ENCODE data around the gene POLR3E. TPM values are rescaled to one million over a fixed set of nuclear protein-coding genes. Genes with fewer than 3 reads are reported as not detected.

Gene POLR3E
- total and polyA plus RNA-seq, 4 experiments from 2014 or later = 10.0 to 94.0 (median 52.2) TPM

DNA sequence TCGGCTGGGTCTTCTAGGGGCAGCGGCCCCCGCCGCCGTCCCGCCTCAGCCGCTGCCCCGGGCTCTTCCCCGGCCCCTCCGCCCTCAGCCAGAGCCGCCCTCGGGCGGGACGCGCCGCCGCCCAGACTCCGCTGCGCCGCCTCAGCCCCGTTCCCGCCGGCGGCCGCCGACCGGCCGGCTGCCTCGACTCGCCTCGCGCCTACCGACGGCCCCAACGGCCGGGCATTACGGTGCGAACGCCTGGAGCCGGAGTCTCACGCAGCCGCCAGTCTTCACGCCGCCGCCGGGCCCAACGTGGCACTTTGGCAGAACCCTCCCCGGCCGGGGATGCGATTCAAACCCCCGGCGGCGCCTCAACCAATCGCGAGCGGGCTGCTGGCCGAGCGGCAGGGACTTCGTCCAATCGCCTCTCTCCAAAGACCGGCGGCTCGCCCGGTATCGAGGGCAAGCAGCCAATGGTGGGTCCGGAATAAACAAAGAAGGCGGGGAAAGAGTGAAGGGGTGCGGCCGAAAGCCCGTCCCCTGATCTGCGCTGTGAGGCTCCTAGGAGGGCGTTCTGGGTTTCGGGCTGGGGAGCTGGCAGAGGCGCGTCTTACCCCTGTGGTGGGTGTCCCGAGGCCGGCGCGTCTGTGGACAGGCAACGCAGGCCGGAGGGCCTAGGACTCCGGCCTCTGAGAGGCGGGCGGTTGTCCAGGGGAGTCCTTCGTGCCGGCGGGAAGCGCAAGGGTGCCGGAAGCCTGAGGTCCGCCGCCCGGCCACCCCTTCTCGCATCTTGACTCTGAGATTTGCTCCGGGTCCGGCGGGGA lies 77.3 kb downstream of the POLR3E start, which contains the start of gene CDR2:
Gene CDR2 (minus strand): TSS at position 309 of the 806 bp plus-strand sequence. CDS start 310 bp downstream, outside the sequence.
- Histone ChIP-seq H3K4me3 (ENCODE audit: low read length in 2 of 2) (peak within 1 kb of the TSS; percentile 86 to 87), H3K27me3 (ENCODE audit: insufficient read depth, low read length) (no peaks in the 10 kb centered on the region), H3K4me1 (ENCODE audit: insufficient read depth, low read length) (peaks cover 41% of the 10 kb centered on the region), H3K36me3 (ENCODE audit: insufficient read depth, low read length) (no peaks in the 10 kb centered on the region), H3K27ac (ENCODE audit: low read depth, low read length) (peak within 1 kb of the TSS; percentile 78), H3K9me3 (ENCODE audit: control insufficient read depth in 1 of 2, low read length in 2 of 2) (no peaks in the 10 kb centered on the region)
- Mint-ChIP-seq H3K4me3 (peak within 1 kb of the TSS; percentile 94 to 99 (median 98)), H3K27me3 (no peaks in the 10 kb centered on the region), H3K4me1 (peaks cover 25 to 56% (median 39%) of the 10 kb centered on the region in 4 donors), H3K36me3 (peaks cover 11 to 31% of the 10 kb centered on the region in 2 donors), H3K9me3 (no peaks in the 10 kb centered on the region), H3K27ac (peak within 1 kb of the TSS; percentile 91 to 97 (median 94))
- POLR2A ChIA-PET (ENCODE audit: partially characterized antibody) = interaction anchor here (0.7 to 12.1 kb wide), 20 partner anchors 7 to 555 kb away, joined by 3 to 449 read pairs (median 4); partner anchors contain the start of gene UQCRC2
- DNase-seq = peak; percentile 98 to 99 (median 98)
- CTCF ChIA-PET (ENCODE audit: partially characterized antibody) = interaction anchor here (1.0 to 2.6 kb wide), 7 partner anchors 13 to 74 kb away, joined by 4 to 11 read pairs (median 4); no protein-coding TSS in a partner anchor
- intact Hi-C loops (cut with micrococcal nuclease) = loop anchor here (1.0 to 5.0 kb wide), 5 partner anchors 16 to 422 kb away; partner anchors contain the start of gene UQCRC2

GRCh38 chr16:22375117-22375962 lies 78.1 kb downstream of the POLR3E start:
- Histone ChIP-seq H3K27ac (ENCODE audit: low read depth, low read length) (peak overlapping the region; percentile 78), H3K4me3 (ENCODE audit: low read length in 2 of 2) (peak overlapping the region; percentile 53 to 86), H3K9me3 (ENCODE audit: control insufficient read depth in 1 of 2, low read length in 2 of 2) (no peaks in the 10 kb centered on the region), H3K4me1 (ENCODE audit: insufficient read depth, low read length) (peaks cover 37% of the 10 kb centered on the region), H3K36me3 (ENCODE audit: insufficient read depth, low read length) (no peaks in the 10 kb centered on the region), H3K27me3 (ENCODE audit: insufficient read depth, low read length) (no peaks in the 10 kb centered on the region)
- H3K36me3 Mint-ChIP-seq = peaks cover 9 to 29% of the 10 kb centered on the region in 2 donors
- H3K27ac Mint-ChIP-seq = peak overlapping the region; percentile 47 to 93 (median 81)
- H3K27me3 Mint-ChIP-seq = no peaks in the 10 kb centered on the region
- no peak for DNase-seq
- H3K4me1 Mint-ChIP-seq = peaks cover 21 to 52% (median 32%) of the 10 kb centered on the region in 4 donors
- no peaks in the 10 kb centered on the region for H3K9me3 Mint-ChIP-seq
- peak overlapping the region; percentile 90 to 98 (median 94) for H3K4me3 Mint-ChIP-seq
- CTCF ChIA-PET (ENCODE audit: partially characterized antibody) = interaction anchor here (0.6 to 2.0 kb wide), 8 partner anchors 14 to 75 kb away, joined by 3 to 9 read pairs (median 4); no protein-coding TSS in a partner anchor
- POLR2A ChIA-PET (ENCODE audit: partially characterized antibody) = interaction anchor here (0.7 to 12.1 kb wide), 15 partner anchors 8 to 422 kb away, joined by 3 to 449 read pairs (median 3); partner anchors contain the start of gene UQCRC2
- intact Hi-C loops (cut with micrococcal nuclease) = loop anchor here (2.0 kb wide), 2 partner anchors 55 to 185 kb away; no protein-coding TSS in a partner anchor

- Histone ChIP-seq H3K36me3 (ENCODE audit: insufficient read depth, low read length) (no peaks in the 10 kb centered on the region), H3K27ac (ENCODE audit: low read depth, low read length) (no peak overlapping the region), H3K9me3 (ENCODE audit: control insufficient read depth in 1 of 2, low read length in 2 of 2) (no peaks in the 10 kb centered on the region), H3K27me3 (ENCODE audit: insufficient read depth, low read length) (no peaks in the 10 kb centered on the region), H3K4me3 (ENCODE audit: low read length in 2 of 2) (no peak overlapping the region), H3K4me1 (ENCODE audit: insufficient read depth, low read length) (peaks cover 37% of the 10 kb centered on the region)
- no peaks in the 10 kb centered on the region for H3K9me3 Mint-ChIP-seq
- H3K27me3 Mint-ChIP-seq = no peaks in the 10 kb centered on the region
- H3K4me1 Mint-ChIP-seq = peaks cover 23 to 52% (median 31%) of the 10 kb centered on the region in 4 donors
- DNase-seq = no peak
- intact Hi-C loops (cut with micrococcal nuclease) = loop anchor here (2.0 kb wide), 2 partner anchors 55 to 185 kb away; no protein-coding TSS in a partner anchor
- ChIA-PET CTCF (ENCODE audit: partially characterized antibody) (interaction anchor here (0.6 to 2.0 kb wide), 8 partner anchors 10 to 57 kb away, joined by 3 to 9 read pairs (median 4); no protein-coding TSS in a partner anchor), POLR2A (ENCODE audit: partially characterized antibody) (interaction anchor here (1.3 to 12.1 kb wide), 4 partner anchors 9 to 61 kb away, joined by 3 to 449 read pairs (median 4); no protein-coding TSS in a partner anchor)
- H3K27ac Mint-ChIP-seq = peak overlapping the region in 2 of 7 donors; percentile 29 to 67
- peaks cover 4 to 28% of the 10 kb centered on the region in 2 donors for H3K36me3 Mint-ChIP-seq
- peak overlapping the region in 6 of 8 donors; percentile 36 to 95 (median 68) for H3K4me3 Mint-ChIP-seq
These were observed 78.9 kb downstream of the POLR3E start for GRCh38 chr16:22375963-22376640.

DNA sequence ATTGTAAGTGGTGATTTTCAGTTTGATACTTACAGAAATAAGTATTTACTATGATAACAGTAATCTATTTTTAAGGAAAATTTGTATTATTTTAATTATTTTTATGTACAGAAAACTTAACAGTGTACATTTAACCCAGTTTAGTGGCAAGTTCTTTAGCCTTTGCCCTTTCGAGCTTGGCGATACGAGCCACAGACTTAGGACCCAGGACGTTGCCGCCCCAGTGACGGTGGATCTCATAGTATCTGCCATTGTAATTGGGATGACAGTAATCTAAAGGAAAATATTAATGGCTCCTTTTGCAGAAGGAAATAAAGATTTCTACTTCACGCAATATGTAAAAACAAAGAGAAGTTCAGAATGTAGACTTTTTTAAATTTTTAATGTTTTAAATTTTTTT lies 82.4 kb downstream of the POLR3E start:
- Mint-ChIP-seq H3K4me3 (no peak overlapping the region), H3K36me3 (peaks cover 0 to 1% of the 10 kb centered on the region in 2 donors), H3K9me3 (no peaks in the 10 kb centered on the region), H3K27me3 (no peaks in the 10 kb centered on the region), H3K27ac (no peak overlapping the region), H3K4me1 (peaks cover 20 to 39% (median 24%) of the 10 kb centered on the region in 4 donors)
- POLR2A ChIA-PET (ENCODE audit: partially characterized antibody) = interaction anchor here (1.3 kb wide), 1 partner anchor 24 kb away, joined by 3 read pairs; no protein-coding TSS in a partner anchor
- H3K36me3 ChIP-seq (ENCODE audit: insufficient read depth, low read length) = no peaks in the 10 kb centered on the region
- intact Hi-C loops (cut with micrococcal nuclease) = no loop called here
- no peak for DNase-seq
- H3K27ac ChIP-seq (ENCODE audit: low read depth, low read length) = no peak overlapping the region
- H3K9me3 ChIP-seq (ENCODE audit: control insufficient read depth in 1 of 2, low read length in 2 of 2) = no peaks in the 10 kb centered on the region
- H3K4me1 ChIP-seq (ENCODE audit: insufficient read depth, low read length) = peaks cover 31% of the 10 kb centered on the region
- CTCF ChIA-PET (ENCODE audit: partially characterized antibody) = no interaction called here
- no peaks in the 10 kb centered on the region for H3K27me3 ChIP-seq (ENCODE audit: insufficient read depth, low read length)
- H3K4me3 ChIP-seq (ENCODE audit: low read length in 2 of 2) = no peak overlapping the region

- ChIA-PET CTCF (ENCODE audit: partially characterized antibody) (no interaction called here), POLR2A (ENCODE audit: partially characterized antibody) (interaction anchor here (1.2 to 1.3 kb wide), 2 partner anchors 23 to 25 kb away, joined by 3 to 4 read pairs; no protein-coding TSS in a partner anchor)
- Mint-ChIP-seq H3K27ac (peak overlapping the region in 6 of 7 donors; percentile 8 to 94 (median 56)), H3K4me1 (peaks cover 16 to 35% (median 17%) of the 10 kb centered on the region in 4 donors), H3K27me3 (no peaks in the 10 kb centered on the region), H3K36me3 (no peaks in the 10 kb centered on the region), H3K9me3 (no peaks in the 10 kb centered on the region), H3K4me3 (peak overlapping the region in 1 of 8 donors; percentile 40)
- H3K4me1 ChIP-seq (ENCODE audit: insufficient read depth, low read length) = peaks cover 26% of the 10 kb centered on the region
- no peak overlapping the region for H3K4me3 ChIP-seq (ENCODE audit: low read length in 2 of 2)
- H3K27me3 ChIP-seq (ENCODE audit: insufficient read depth, low read length) = no peaks in the 10 kb centered on the region
- no peak for DNase-seq
- no peaks in the 10 kb centered on the region for H3K9me3 ChIP-seq (ENCODE audit: control insufficient read depth in 1 of 2, low read length in 2 of 2)
- intact Hi-C loops (cut with micrococcal nuclease) = no loop called here
- H3K36me3 ChIP-seq (ENCODE audit: insufficient read depth, low read length) = no peaks in the 10 kb centered on the region
- H3K27ac ChIP-seq (ENCODE audit: low read depth, low read length) = no peak overlapping the region
These were observed 83.3 kb downstream of the POLR3E start for GRCh38 chr16:22380529-22380928.

- DNase-seq = peak in 4 of 5 donors; percentile 15 to 26 (median 23)
- Mint-ChIP-seq H3K27me3 (no peaks in the 10 kb centered on the region), H3K27ac (peak overlapping the region; percentile 73 to 94 (median 86)), H3K9me3 (no peaks in the 10 kb centered on the region), H3K4me3 (peak overlapping the region; percentile 10 to 86 (median 63)), H3K36me3 (no peaks in the 10 kb centered on the region), H3K4me1 (peaks cover 15 to 37% (median 16%) of the 10 kb centered on the region in 4 donors)
- H3K36me3 ChIP-seq (ENCODE audit: insufficient read depth, low read length) = no peaks in the 10 kb centered on the region
- CTCF ChIA-PET (ENCODE audit: partially characterized antibody) = no interaction called here
- POLR2A ChIA-PET (ENCODE audit: partially characterized antibody) = interaction anchor here (0.7 to 1.2 kb wide), 2 partner anchors 24 kb away, joined by 3 to 4 read pairs; no protein-coding TSS in a partner anchor
- no peaks in the 10 kb centered on the region for H3K9me3 ChIP-seq (ENCODE audit: control insufficient read depth in 1 of 2, low read length in 2 of 2)
- H3K4me3 ChIP-seq (ENCODE audit: low read length in 2 of 2) = no peak overlapping the region
- intact Hi-C loops (cut with micrococcal nuclease) = loop anchor here (1.0 kb wide), 1 partner anchor 8 kb away; no protein-coding TSS in a partner anchor
- no peak overlapping the region for H3K27ac ChIP-seq (ENCODE audit: low read depth, low read length)
- H3K27me3 ChIP-seq (ENCODE audit: insufficient read depth, low read length) = no peaks in the 10 kb centered on the region
- peaks cover 26% of the 10 kb centered on the region for H3K4me1 ChIP-seq (ENCODE audit: insufficient read depth, low read length)
These were observed 84.2 kb downstream of the POLR3E start for GRCh38 chr16:22381392-22381791.

Measured in CD4-positive, alpha-beta memory T cell (primary cell).